ENCODE measurements around the gene SLC4A3.
A peak's percentile ranks its signal among the peaks of the same experiment; 100 is the strongest.

SLC4A3 gene

DNA sequence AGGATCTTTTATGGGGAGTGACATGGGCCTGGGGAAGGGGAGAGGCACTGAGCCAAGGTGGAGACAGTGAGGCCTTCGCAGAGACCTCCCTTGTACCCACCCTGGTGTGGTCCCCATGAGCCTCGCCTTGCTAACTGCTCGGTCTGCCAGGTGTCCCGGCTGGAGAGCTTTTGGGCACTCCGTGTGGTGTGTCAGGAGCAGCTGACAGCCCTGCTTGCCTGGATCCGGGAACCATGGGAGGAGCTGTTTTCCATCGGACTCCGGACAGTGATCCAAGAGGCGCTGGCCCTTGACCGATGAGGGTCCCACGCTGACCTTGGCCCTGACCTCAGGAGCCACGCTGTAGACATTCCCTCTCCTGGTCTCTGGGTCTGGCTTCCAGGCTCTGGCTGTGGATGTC is 11.5 kb upstream of the SLC4A3 start:
- Histone ChIP-seq H3K27ac (no peak overlapping the region), H3K4me3 (ENCODE audit: low read depth, low read length) (no peak overlapping the region), H3K27me3 (replicated peaks) (no peaks in the 10 kb centered on the region), H3K36me3 (replicated peaks) (peaks cover 20% of the 10 kb centered on the region)
- in situ Hi-C loops (cut with HindIII; ENCODE audit: low pct_ligation_motif_present, low sequenced_read_pairs) = no loop called here
- TF ChIP-seq, protein P1, sequence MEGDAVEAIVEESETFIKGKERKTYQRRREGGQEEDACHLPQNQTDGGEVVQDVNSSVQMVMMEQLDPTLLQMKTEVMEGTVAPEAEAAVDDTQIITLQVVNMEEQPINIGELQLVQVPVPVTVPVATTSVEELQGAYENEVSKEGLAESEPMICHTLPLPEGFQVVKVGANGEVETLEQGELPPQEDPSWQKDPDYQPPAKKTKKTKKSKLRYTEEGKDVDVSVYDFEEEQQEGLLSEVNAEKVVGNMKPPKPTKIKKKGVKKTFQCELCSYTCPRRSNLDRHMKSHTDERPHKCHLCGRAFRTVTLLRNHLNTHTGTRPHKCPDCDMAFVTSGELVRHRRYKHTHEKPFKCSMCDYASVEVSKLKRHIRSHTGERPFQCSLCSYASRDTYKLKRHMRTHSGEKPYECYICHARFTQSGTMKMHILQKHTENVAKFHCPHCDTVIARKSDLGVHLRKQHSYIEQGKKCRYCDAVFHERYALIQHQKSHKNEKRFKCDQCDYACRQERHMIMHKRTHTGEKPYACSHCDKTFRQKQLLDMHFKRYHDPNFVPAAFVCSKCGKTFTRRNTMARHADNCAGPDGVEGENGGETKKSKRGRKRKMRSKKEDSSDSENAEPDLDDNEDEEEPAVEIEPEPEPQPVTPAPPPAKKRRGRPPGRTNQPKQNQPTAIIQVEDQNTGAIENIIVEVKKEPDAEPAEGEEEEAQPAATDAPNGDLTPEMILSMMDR (IDR thresholded peaks at IDR 0.05; ENCODE audit: low read depth, low read length, missing control alignments) = no peak
- no peak for DNase-seq

DNA sequence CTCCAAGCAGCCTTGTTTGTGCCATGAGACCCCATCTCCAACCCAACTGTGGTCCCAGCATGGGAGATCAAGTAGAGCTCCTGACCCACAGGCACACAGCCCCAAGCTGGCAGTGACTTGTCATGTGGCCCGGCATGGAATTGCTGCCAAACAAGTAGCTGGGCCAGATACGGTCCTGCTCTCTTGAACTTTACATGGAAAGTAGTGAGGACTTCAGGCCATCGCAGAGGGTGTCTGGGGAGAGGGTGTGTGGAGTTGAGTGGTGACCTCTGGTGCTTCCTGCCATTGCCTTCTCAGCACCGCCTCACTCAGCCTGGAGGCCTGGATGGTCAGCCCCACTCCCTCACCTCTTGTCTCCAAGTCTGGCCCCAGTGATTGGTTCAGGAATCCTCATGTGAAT is 10.9 kb upstream of the SLC4A3 start:
- in situ Hi-C loops (cut with HindIII; ENCODE audit: low pct_ligation_motif_present, low sequenced_read_pairs) = no loop called here
- no peak for DNase-seq
- peaks cover 19% of the 10 kb centered on the region for H3K36me3 ChIP-seq (replicated peaks)
- H3K27ac ChIP-seq = no peak overlapping the region
- TF ChIP-seq, protein P1 (IDR thresholded peaks at IDR 0.05; ENCODE audit: low read depth, low read length, missing control alignments) = no peak
- H3K4me3 ChIP-seq (ENCODE audit: low read depth, low read length) = no peak overlapping the region
- no peaks in the 10 kb centered on the region for H3K27me3 ChIP-seq (replicated peaks)

DNA sequence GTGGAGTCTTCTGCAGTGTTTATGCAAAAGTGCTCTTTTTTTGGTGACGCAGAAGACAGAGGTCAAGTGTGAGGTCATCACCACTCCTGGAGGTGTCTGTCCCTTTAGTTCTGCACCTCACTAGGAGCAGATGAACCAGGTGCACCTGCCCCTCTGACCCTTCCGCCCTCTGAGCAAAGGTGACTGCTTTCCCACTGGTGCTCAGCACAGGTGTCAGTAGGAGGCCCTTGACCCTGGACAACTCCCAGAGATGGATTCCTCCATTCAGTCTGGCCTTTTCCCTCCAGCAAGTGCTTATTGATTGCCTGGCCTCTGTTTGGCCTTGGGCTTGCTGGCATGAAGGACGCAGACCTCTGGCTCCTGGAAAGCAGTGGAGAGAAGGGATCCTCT is 8.7 kb upstream of the SLC4A3 start:
- H3K27me3 ChIP-seq (replicated peaks) = no peaks in the 10 kb centered on the region
- H3K36me3 ChIP-seq (replicated peaks) = peaks cover 11% of the 10 kb centered on the region
- DNase-seq = no peak
- no peak overlapping the region for H3K4me3 ChIP-seq (ENCODE audit: low read depth, low read length)
- TF ChIP-seq, protein P1 (IDR thresholded peaks at IDR 0.05; ENCODE audit: low read depth, low read length, missing control alignments) = no peak
- H3K27ac ChIP-seq = no peak overlapping the region
- in situ Hi-C loops (cut with HindIII; ENCODE audit: low pct_ligation_motif_present, low sequenced_read_pairs) = no loop called here

DNA sequence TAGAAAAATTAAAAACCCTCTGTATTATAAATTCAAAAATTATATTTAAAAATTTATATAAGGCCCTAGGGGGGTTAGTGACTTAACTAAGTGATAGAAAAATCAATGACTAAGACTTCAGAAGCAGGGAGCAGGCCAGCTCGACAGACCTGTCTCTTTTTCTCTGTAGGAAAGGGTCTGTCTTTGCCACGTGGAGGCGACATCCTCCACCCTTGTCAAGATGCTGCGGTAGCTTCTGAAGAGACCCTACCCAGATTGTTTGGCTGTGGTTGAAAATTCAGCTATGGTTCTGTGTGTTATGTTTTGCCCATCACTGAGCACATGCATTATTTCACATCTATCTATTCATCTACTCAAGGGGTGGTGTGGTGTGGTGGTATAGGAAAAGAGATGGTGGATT is 8.2 kb upstream of the SLC4A3 start:
- Histone ChIP-seq H3K27ac (no peak overlapping the region), H3K27me3 (replicated peaks) (no peaks in the 10 kb centered on the region), H3K36me3 (replicated peaks) (peaks cover 7% of the 10 kb centered on the region), H3K4me3 (ENCODE audit: low read depth, low read length) (no peak overlapping the region)
- in situ Hi-C loops (cut with HindIII; ENCODE audit: low pct_ligation_motif_present, low sequenced_read_pairs) = no loop called here
- TF ChIP-seq, protein P1 (IDR thresholded peaks at IDR 0.05; ENCODE audit: low read depth, low read length, missing control alignments) = peak; percentile 17
- no peak for DNase-seq

DNA sequence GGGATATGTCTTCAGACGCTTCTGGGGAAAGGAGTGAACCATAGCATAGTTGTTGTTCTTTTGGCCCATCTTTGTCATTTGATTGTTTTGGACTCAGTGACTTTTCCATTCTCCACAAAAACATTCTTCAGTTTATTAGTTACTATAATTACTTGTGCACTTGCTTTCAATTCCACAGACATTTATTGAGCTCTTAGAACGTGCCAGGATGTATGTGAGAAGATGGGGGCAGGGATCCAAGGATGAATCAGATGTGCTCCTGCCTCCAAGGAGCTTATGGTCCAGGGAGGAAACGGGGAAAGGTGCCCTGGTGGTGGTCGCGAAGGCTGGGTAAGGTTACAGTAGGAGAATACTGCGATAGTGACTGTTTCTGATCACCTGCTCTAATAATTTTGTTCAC is 6.9 kb upstream of the SLC4A3 start:
- no peak for DNase-seq
- no peak overlapping the region for H3K4me3 ChIP-seq (ENCODE audit: low read depth, low read length)
- H3K36me3 ChIP-seq (replicated peaks) = peaks cover 4% of the 10 kb centered on the region
- in situ Hi-C loops (cut with HindIII; ENCODE audit: low pct_ligation_motif_present, low sequenced_read_pairs) = no loop called here
- H3K27ac ChIP-seq = no peak overlapping the region
- TF ChIP-seq, protein P1 (IDR thresholded peaks at IDR 0.05; ENCODE audit: low read depth, low read length, missing control alignments) = no peak
- no peaks in the 10 kb centered on the region for H3K27me3 ChIP-seq (replicated peaks)

DNA sequence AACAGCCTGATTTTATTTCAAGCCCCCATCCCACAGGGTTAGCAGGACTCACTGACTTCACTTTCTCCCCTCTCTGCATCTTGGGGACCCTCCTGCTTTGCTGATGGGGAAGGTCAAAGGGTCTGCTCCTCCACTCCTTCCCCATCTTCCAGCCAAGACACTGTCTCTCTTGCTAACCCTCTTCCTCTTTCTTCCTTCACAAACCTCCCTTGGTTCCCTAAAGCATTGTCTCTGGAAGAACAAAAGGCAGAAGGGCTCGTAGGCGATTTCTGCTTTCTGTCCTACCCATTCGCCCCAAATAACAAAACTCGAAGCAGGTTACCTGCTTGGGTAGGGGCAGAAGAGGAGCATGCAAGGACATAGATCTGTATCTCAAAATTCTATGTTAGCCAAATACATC is 5.5 kb upstream of the SLC4A3 start:
- in situ Hi-C loops (cut with HindIII; ENCODE audit: low pct_ligation_motif_present, low sequenced_read_pairs) = no loop called here
- TF ChIP-seq, protein P1 (IDR thresholded peaks at IDR 0.05; ENCODE audit: low read depth, low read length, missing control alignments) = no peak
- no peak for DNase-seq
- H3K36me3 ChIP-seq (replicated peaks) = no peaks in the 10 kb centered on the region
- no peak overlapping the region for H3K4me3 ChIP-seq (ENCODE audit: low read depth, low read length)
- H3K27me3 ChIP-seq (replicated peaks) = no peaks in the 10 kb centered on the region
- no peak overlapping the region for H3K27ac ChIP-seq

All from brain microvascular endothelial cell (primary cell).